Gastroesophageal sphincter (tissue), 3 donors: ENCODE results near the gene TGFBI.

Source experiments
- CTCF ChIP-seq, 4 experiments: fragments of 200-600 bp in 2 of 4; fragments of 450-650 bp in 2 of 4; sonication (generic) in 1 of 4; IDR thresholded peaks; one replicate each; pipeline ENCODE4 v1.5.1; 2017 to 2019; ENCODE audit warnings: antibody characterized with exemption in 4 of 4, mild to moderate bottlenecking in 2 of 4, moderate library complexity in 2 of 4
- EP300 ChIP-seq: sonication (generic); formaldehyde crosslinking; IDR thresholded peaks from one replicate; pipeline ENCODE4 v1.6.1; 2017; ENCODE audit warnings: antibody characterized with exemption, mild to moderate bottlenecking
- POLR2A ChIP-seq, 2 donors: fragments of 450-650 bp; IDR thresholded peaks; one replicate each; pipeline ENCODE4 v1.6.1; 2017; ENCODE audit warnings: antibody characterized with exemption in 2 of 2, mild to moderate bottlenecking in 2 of 2, moderate library complexity in 1 of 2
- POLR2AphosphoS5 ChIP-seq: sonication (generic); formaldehyde crosslinking; IDR thresholded peaks from one replicate; pipeline ENCODE4 v1.6.1; 2017; ENCODE audit warnings: antibody characterized with exemption

DNA sequence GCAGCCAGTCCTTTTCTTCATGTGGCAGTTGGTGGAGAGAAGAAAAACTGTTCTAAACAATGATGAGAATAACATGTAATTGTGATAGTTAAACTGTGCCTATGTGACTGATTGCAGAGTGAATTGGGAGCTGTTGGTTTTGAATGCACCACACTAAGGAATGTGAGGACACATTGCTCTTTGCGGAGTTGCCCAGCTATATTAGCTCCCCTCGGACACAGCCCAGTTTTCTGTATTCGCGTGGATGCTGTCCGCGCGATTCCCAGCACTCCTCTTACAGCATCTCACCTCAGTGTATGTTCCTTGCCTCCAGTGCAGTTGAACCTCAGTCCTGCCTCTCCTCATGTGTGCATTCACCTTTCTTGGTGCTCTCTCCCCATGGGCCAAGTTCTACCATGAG lies 32.2 kb downstream of the TGFBI start:
- TF ChIP-seq CTCF (IDR thresholded peaks at IDR 0.05) (no peak), POLR2A (IDR thresholded peaks at IDR 0.05) (no peak), POLR2AphosphoS5 (no peak), EP300 (no peak)
